Measurements from ENCODE around the gene TOE1. TPM values are rescaled to one million over a fixed set of nuclear protein-coding genes. Genes with fewer than 3 reads are reported as not detected.

TOE1 gene
- total and polyA plus RNA-seq, 2 of the 8 experiments (the other 6 are each of a cell fraction or from before 2014, with no cell fraction given): 15.2 to 25.8 TPM

DNA sequence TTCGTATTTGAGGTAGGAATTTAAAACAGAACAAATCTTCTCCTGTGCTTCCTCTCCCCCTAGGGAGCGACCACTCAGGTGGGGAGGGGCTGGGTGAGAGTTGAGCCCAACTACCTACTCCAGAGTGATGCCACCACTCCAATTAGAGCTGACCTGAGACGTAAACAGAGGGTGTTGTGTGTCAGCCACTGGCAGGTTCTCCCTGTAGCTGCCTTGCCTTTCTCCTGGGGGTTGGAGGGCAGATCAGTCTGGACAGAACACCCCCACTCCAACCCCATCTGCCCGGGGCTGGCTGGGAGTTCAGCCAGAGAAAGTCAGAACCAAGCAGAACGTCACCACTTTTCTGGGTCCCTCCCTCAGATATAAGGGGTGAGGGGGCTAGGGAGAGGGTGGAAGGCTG is 11.3 kb upstream of the TOE1 start:
- Histone ChIP-seq H3K79me1 (ENCODE audit: low read depth, low read length) (peaks cover 5% of the 10 kb centered on the region; the same call in 1 of the 2 replicates), H3K27ac (ENCODE audit: low read depth, low read length) (peak overlapping the region; percentile 43; the same call in 1 of the 2 replicates), H3K4ac (replicated peaks; ENCODE audit: insufficient read length, low read depth, low read length) (no peak overlapping the region), H3K79me2 (ENCODE audit: control insufficient read depth in 1 of 2, insufficient read depth in 2 of 2, low read length in 2 of 2) (peaks cover 3 to 22% of the 10 kb centered on the region in 2 experiments; a peak in 3 of 4 replicates), H3K56ac (replicated peaks; ENCODE audit: insufficient read length, low read depth, low read length) (no peak overlapping the region), H3K14ac (ENCODE audit: insufficient read length) (no peak overlapping the region), H3K4me2 (ENCODE audit: insufficient read depth in 1 of 2, low read depth in 2 of 2, low read length in 2 of 2) (peak overlapping the region; percentile 71 to 89), H2BK120ac (replicated peaks; ENCODE audit: low read depth, low read length) (no peak overlapping the region), H3K4me1 (replicated peaks in 1 of 4; ENCODE audit: control insufficient read depth in 3 of 4, insufficient read depth in 4 of 4, low read length in 3 of 4) (peaks cover 7 to 21% (median 12%) of the 10 kb centered on the region in 4 experiments; a peak in 6 of 7 replicates), H2BK5ac (ENCODE audit: low read depth, low read length) (0 out of 2 replicates have a peak overlapping the region, but pooled peaks have one; percentile 40), H4K5ac (ENCODE audit: insufficient read length, low read depth, low read length) (no peak overlapping the region), H4K8ac (ENCODE audit: extremely low read depth, insufficient read depth, low read length) (no peak overlapping the region), H2BK15ac (ENCODE audit: low read length) (no peak overlapping the region), H4K91ac (replicated peaks; ENCODE audit: insufficient read length, low read length) (no peak overlapping the region), H3K9ac (replicated peaks in 1 of 4; ENCODE audit: extremely low read depth in 1 of 4, low read depth in 3 of 4, low read length in 3 of 4) (peak overlapping the region in 2 of 4 experiments; percentile 1 to 4; a peak in 2 of 7 replicates), H3K36me3 (ENCODE audit: control insufficient read depth in 2 of 4, insufficient read depth in 4 of 4, low read length in 3 of 4) (peaks cover 7 to 38% (median 20%) of the 10 kb centered on the region in 4 experiments; a peak in 5 of 8 replicates), H4K20me1 (replicated peaks in 1 of 2; ENCODE audit: control insufficient read depth in 1 of 2, insufficient read depth in 2 of 2, low read length in 2 of 2) (peaks cover 0 to 2% of the 10 kb centered on the region in 2 experiments), H3K4me3 (ENCODE audit: extremely low read depth in 1 of 4, insufficient read depth in 2 of 4, low read depth in 3 of 4, low read length in 4 of 4) (peak overlapping the region; percentile 61 to 69 (median 64); a peak in 7 of 8 replicates), H2BK20ac (ENCODE audit: low read length) (no peak overlapping the region), H2AFZ (ENCODE audit: low read length) (no peak overlapping the region), H3K18ac (ENCODE audit: extremely low read depth, low read length) (no peak overlapping the region), H2AK5ac (ENCODE audit: low read depth, low read length) (no peak overlapping the region), H2BK12ac (ENCODE audit: low read depth, low read length) (no peak overlapping the region; the same call in 1 of the 2 replicates), H3K9me3 (ENCODE audit: insufficient read depth in 2 of 2, low read depth in 1 of 2, low read length in 1 of 2) (no peaks in the 10 kb centered on the region), H3K27me3 (replicated peaks in 1 of 4; ENCODE audit: control insufficient read depth in 3 of 4, extremely low read depth in 1 of 4, insufficient read depth in 3 of 4, low read length in 3 of 4) (no peaks in the 10 kb centered on the region), H3K23ac (ENCODE audit: insufficient read length) (no peak overlapping the region), H3K23me2 (ENCODE audit: low read depth, low read length) (peaks cover 11% of the 10 kb centered on the region; the same call in 1 of the 2 replicates)
- 47% methylated on average over 5 of the region's 5 CpGs; no CpG with 5 or more reads in 1 of the 2 experiments for WGBS, 2 experiments (ENCODE audit: extremely low coverage in 1 of 2, insufficient coverage in 1 of 2, insufficient read length in 1 of 2, insufficient replicate concordance in 2 of 2, low coverage in 1 of 2, low lambda C conversion rate in 2 of 2, missing lambda C conversion rate in 1 of 2)
- POLR2A ChIA-PET (ENCODE audit: partially characterized antibody): interaction anchor here (0.6 to 16.3 kb wide), 18 partner anchors 8 to 549 kb away, joined by 3 to 472 read pairs (median 7); partner anchors contain the start of genes CCDC163, HECTD3, MMACHC and MUTYH
- DNase-seq (ENCODE audit: low read depth in 1 of 2, low spot score in 2 of 2): peak in 1 of 2 experiments; percentile 63
- CTCF ChIA-PET (ENCODE audit: partially characterized antibody): interaction anchor here (0.6 to 5.3 kb wide), 11 partner anchors 11 to 315 kb away, joined by 3 to 29 read pairs (median 5); partner anchors contain the start of genes MUTYH and TOE1
- no peak for FAIRE-seq
- TF ChIP-seq TAF1 (IDR thresholded peaks at IDR 0.05; ENCODE audit: low read depth, low read length): 0 out of 2 replicates have a peak, but pooled peaks have one; percentile 23
- no peak for TF ChIP-seq HDAC6 (IDR thresholded peaks at IDR 0.05; ENCODE audit: low read depth, low read length)
- peak; percentile 75 for TF ChIP-seq POLR2AphosphoS5 (IDR thresholded peaks at IDR 0.05; ENCODE audit: low read depth, low read length)
